Stomach (tissue), 4 donors: ENCODE measurements around the gene COL4A1.

ENCODE experiments used
- CTCF ChIP-seq, 7 experiments: fragments of 450-650 bp in 4 of 7; fragments of 200-600 bp in 3 of 7; sonication (generic) in 3 of 7; IDR thresholded peaks; one replicate each; pipeline ENCODE4 v1.5.1; 2016 to 2019; ENCODE audit warnings: antibody characterized with exemption in 7 of 7, control low read depth in 2 of 7, mild to moderate bottlenecking in 1 of 7
- EP300 ChIP-seq: sonication (generic); formaldehyde crosslinking; IDR thresholded peaks from one replicate; pipeline ENCODE4 v1.6.1; 2017; ENCODE audit warnings: antibody characterized with exemption
- POLR2A ChIP-seq, 4 donors: fragments of 450-650 bp; IDR thresholded peaks; one replicate each; pipeline ENCODE4 v1.6.1; 2016; ENCODE audit warnings: antibody characterized with exemption in 4 of 4, control low read depth in 2 of 4, mild to moderate bottlenecking in 1 of 4, moderate library complexity in 1 of 4
- POLR2AphosphoS5 ChIP-seq, 3 donors: sonication (generic); formaldehyde crosslinking; IDR thresholded peaks; one replicate each; pipeline ENCODE4 v1.6.1; 2016; ENCODE audit warnings: antibody characterized with exemption in 3 of 3

DNA sequence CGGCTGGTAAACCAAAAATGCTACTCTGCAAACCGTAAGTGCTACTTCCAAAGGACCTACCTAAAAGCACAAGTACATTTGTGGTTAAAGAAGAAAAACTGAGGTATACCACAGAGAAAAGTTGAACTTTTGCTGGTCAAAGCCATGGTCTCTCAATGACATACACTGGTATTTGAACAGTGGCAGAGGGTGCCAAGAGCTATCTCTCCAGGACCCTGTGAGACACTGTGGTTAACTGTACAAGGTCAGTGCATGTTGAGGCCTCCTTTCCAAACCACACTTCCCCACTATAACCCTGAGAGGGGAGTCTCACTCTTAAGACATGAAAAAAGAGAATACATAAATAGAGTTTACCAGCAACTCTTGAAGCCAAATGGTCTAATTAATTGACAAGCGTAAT lies 49.5 kb downstream of the COL4A1 start:
- TF ChIP-seq CTCF (IDR thresholded peaks at IDR 0.05) (no peak), POLR2A (IDR thresholded peaks at IDR 0.05) (no peak), EP300 (no peak), POLR2AphosphoS5 (IDR thresholded peaks at IDR 0.05) (no peak)
